Ovary (tissue), 9 donors: ENCODE data around the gene ELAVL3. TPM values are rescaled to one million over a fixed set of nuclear protein-coding genes. Genes with fewer than 3 reads are reported as not detected.
A peak's percentile ranks its signal among the peaks of the same experiment; 100 is the strongest.
"Not testable (repeated sequence)": the region's sequence is repeated elsewhere in the genome, so short reads cannot be mapped to it uniquely, and the experiment has no call there.

Source experiments
- DNase-seq, 5 donors: peaks; one replicate each; pipeline ENCODE4 v3.0.0-alpha.2; 2019 to 2020
- H3K27ac ChIP-seq, 2 donors: fragments of 200-600 bp; one replicate each; pipeline versions ENCODE4 v1.5.1 to v1.8.0; 2019 to 2022
- H3K27me3 ChIP-seq: fragments of 200-600 bp; one replicate; pipeline ENCODE4 v1.8.0; 2022
- H3K36me3 ChIP-seq: fragments of 200-600 bp; sonication (generic); one replicate; pipeline ENCODE4 v1.5.1; 2019
- H3K4me1 ChIP-seq: one replicate; pipeline ENCODE4 v1.8.1; 2013; ENCODE audit warnings: mild to moderate bottlenecking, moderate library complexity; ENCODE audit not compliant: insufficient read depth
- H3K4me3 ChIP-seq: fragments of 200-600 bp; sonication (generic); one replicate; pipeline ENCODE4 v1.5.1; 2017
- H3K9me3 ChIP-seq, 2 donors: fragments of 200-600 bp in 1 of 2; sonication (generic) in 1 of 2; one replicate each; pipeline versions ENCODE4 v1.5.1 to v1.8.1; 2013 to 2019; ENCODE audit warnings: mild to moderate bottlenecking in 1 of 2, moderate library complexity in 1 of 2
- CTCF ChIP-seq, 3 donors: fragments of 450-650 bp in 2 of 3; fragments of 200-600 bp in 1 of 3; IDR thresholded peaks; one replicate each; pipeline versions ENCODE4 v1.5.1 to v1.8.0; 2016 to 2022; ENCODE audit warnings: antibody characterized with exemption in 3 of 3, mild to moderate bottlenecking in 1 of 3
- EP300 ChIP-seq: sonication (generic); formaldehyde crosslinking; IDR thresholded peaks from one replicate; pipeline ENCODE4 v1.6.1; 2017; ENCODE audit warnings: antibody characterized with exemption
- POLR2A ChIP-seq: fragments of 450-650 bp; IDR thresholded peaks from one replicate; pipeline ENCODE4 v1.6.1; 2017; ENCODE audit warnings: antibody characterized with exemption, mild to moderate bottlenecking, moderate library complexity
- WGBS, 3 donors: extraction: QIAGEN DNeasy Blood & Tissue Kit in 1 of 3; methylation state at CpG; one replicate each; pipeline versions ENCODE4 v1.1.5 to v1.1.7; 2013 to 2017; 5-methylcytosine and 5-hydroxymethylcytosine counted together
- intact Hi-C, 4 donors: fragments of 100-400 bp; cut with DNase I; formaldehyde crosslinking; loops; one replicate each; pipeline versions ENCODE4 v1.11.0 to v1.15.1; 2022 to 2023
- polyA plus RNA-seq, 2 donors: library from polyadenylated mRNA; stranded (reverse); fragments of 200-250 nt in 1 of 2; fragments of 350-450 nt in 1 of 2; fragmentation: Illumina TruSeq in 1 of 2; extraction: RNeasy Lipid Tissue Mini Kit (QIAGEN cat#74804) in 1 of 2; gene quantifications; one replicate each; pipeline ENCODE4 v1.2.3, GENCODE V29; 2013 to 2014
- total RNA-seq, 7 donors: library from RNA; depleted of rRNA in 2 of 7; stranded (reverse); fragments of >200 nt in 2 of 7; fragmentation: NEBNext Ultra II Directional in 3 of 7; extraction: Animal tissue kit (Norgen Biotek cat#: 25700) in 3 of 7; gene quantifications; one replicate each; pipeline versions ENCODE4 v1.1.0 to v1.2.4, GENCODE V29; 2016 to 2023
- donor health status: DM: no; HTN: no; CAD: no; lungs with moderate emphysema.
- donor health status: DM: no; HTN: no; CAD: no.
- donor health status: Bipolar disorder and iron deficiency.
- donor health status: DM: yes; HTN: yes; CAD: no.
- donor health status: DM: no; HTN: no; CAD: no.
- donor health status: DM: yes; HTN: yes; CAD: no.

Gene ELAVL3
- total and polyA plus RNA-seq, 9 donors, result not detected

GRCh38 chr19:11479898-11480714 is 740 bp downstream of the ELAVL3 start:
- Histone ChIP-seq H3K4me3 (no peak overlapping the region), H3K27me3 (peaks cover 11% of the 10 kb centered on the region), H3K9me3 (no peaks in the 10 kb centered on the region), H3K27ac (no peak overlapping the region), H3K36me3 (no peaks in the 10 kb centered on the region), H3K4me1 (peaks cover 11% of the 10 kb centered on the region)
- WGBS, 3 donors, result 0 to 3% (median 2%) methylated on average over 38 to 83 of the region's 86 CpGs
- TF ChIP-seq POLR2A, result no peak
- TF ChIP-seq EP300, result no peak
- TF ChIP-seq CTCF (IDR thresholded peaks at IDR 0.05), result no peak
- DNase-seq, result no peak
- intact Hi-C loops, result loop anchor here in 2 of 4 donors (10.0 kb wide), 2 partner anchors 95 to 185 kb away; partner anchors contain the start of genes EPOR (in 1 of the 2) and TSPAN16 (in 1 of the 2)

DNA sequence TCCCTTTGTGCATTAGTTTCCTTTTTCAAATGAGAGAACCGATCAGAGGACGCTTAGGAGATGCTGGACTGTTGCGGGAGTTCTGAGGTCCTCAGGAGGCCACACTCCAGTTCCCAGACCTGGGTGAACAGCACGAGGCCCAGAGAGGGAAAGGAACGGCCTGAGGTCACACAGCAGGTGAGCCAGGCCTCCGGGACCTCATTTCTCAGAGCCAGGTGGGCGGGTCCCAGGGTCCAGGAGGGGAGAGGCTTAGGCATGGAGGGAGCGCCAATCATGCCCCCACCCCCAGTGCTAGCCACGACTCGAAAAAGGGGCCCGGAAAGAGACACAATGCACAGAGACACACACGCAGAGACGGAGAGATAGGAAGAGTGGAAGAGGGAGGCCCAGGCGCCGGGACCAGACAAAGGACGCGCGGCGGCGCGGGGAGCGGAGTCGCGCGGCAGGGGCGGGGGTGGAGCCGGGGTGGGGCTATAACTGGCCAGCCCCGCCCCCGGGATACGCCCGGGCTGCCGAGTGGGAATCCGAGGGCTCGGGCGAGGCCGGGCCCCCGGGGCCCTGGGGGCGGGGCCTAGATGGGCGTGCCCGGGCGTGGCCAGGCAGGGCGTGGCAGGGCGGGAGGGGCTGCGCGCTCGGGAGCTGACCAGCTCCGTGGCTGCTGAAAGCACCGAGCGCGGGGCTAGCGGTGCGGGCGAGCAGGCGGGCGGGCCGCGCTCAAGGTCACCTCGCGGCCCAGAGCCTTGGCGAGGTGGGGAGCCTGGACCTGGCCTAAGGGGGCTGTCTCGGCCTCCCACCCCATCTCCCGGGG is 1.6 kb downstream of the ELAVL3 start:
- peaks cover 11% of the 10 kb centered on the region for H3K27me3 ChIP-seq
- WGBS, 3 donors, result 10 to 23% (median 14%) methylated on average over 39 to 62 of the region's 62 CpGs

GRCh38 chr19:11478167-11479089 is 2.4 kb downstream of the ELAVL3 start:
- 57 to 67% (median 59%) methylated on average over 19 of the region's 19 CpGs for WGBS, 3 donors
- TF ChIP-seq EP300, result no peak
- no peak for TF ChIP-seq CTCF (IDR thresholded peaks at IDR 0.05)
- no peak for TF ChIP-seq POLR2A
- intact Hi-C loops, result no loop called here

More for the DNA sequence above, 1.6 kb downstream of the ELAVL3 start:
- peaks cover 11% of the 10 kb centered on the region for H3K4me1 ChIP-seq
- intact Hi-C loops, result no loop called here
- DNase-seq, result peak in 1 of 5 donors; percentile 55
- no peak overlapping the region for H3K4me3 ChIP-seq
- no peak for TF ChIP-seq CTCF (IDR thresholded peaks at IDR 0.05)
- TF ChIP-seq EP300, result no peak
- no peak for TF ChIP-seq POLR2A
- no peaks in the 10 kb centered on the region for H3K36me3 ChIP-seq
- no peaks in the 10 kb centered on the region for H3K9me3 ChIP-seq
- H3K27ac ChIP-seq, result no peak overlapping the region

DNA sequence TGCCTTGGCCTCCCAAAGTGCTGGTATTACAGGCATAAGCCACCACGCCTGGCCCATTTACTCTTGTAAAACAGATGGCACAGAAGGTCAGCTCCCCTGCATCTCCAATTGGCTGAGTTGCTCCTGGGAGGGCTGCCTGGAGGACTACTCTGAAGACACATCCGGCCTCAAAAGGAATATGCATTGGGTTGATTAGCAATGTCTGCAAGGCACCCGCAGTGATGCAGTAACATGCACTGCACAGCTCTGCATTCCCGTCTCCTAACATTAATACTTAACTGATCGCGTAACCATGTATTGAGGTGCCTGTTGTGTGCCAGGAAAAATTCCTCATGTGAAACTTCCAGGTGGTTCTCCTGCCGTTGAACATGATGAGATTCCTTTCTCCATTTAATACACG is 5.0 kb downstream of the ELAVL3 start:
- TF ChIP-seq POLR2A (no peak), EP300 (no peak), CTCF (IDR thresholded peaks at IDR 0.05) (no peak)
- H3K4me3 ChIP-seq, result no peak overlapping the region
- WGBS, 3 donors, result 65 to 79% (median 72%) methylated on average over 8 of the region's 8 CpGs

More at GRCh38 chr19:11478167-11479089, 2.4 kb downstream of the ELAVL3 start:
- Histone ChIP-seq H3K27ac (no peak overlapping the region), H3K4me1 (peaks cover 11% of the 10 kb centered on the region), H3K4me3 (no peak overlapping the region), H3K9me3 (no peaks in the 10 kb centered on the region), H3K27me3 (peaks cover 9% of the 10 kb centered on the region), H3K36me3 (no peaks in the 10 kb centered on the region)
- DNase-seq, result no peak

DNA sequence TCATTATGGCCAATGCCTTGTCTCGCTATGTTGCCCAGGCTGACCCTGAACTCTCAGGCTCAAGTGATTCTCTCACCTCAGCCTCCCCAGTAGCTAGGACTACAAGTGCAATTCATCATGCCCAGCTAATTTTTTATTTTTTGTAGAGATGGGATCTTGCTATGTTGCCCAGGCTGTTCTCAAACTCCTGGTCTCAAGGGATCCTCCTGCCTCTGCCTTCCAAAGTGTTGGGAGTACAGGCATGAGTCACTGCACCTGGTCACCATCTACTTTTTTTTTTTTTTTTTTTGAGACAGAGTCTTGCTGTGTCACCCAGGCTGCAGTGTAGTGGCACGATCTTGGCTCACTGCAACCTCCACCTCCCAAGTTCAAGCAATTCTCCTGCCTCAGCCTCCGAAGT is 5.5 kb downstream of the ELAVL3 start:
- DNase-seq, H3K27ac ChIP-seq, H3K9me3 ChIP-seq, H3K36me3 ChIP-seq, intact Hi-C loops, H3K4me1 ChIP-seq, H3K4me3 ChIP-seq, H3K27me3 ChIP-seq: not testable (repeated sequence)
- 92 to 97% (median 93%) methylated on average over 3 of the region's 3 CpGs for WGBS, 3 donors

More for the DNA sequence above, 5.0 kb downstream of the ELAVL3 start:
- Histone ChIP-seq H3K27ac (no peak overlapping the region), H3K36me3 (no peaks in the 10 kb centered on the region), H3K27me3 (peaks cover 7% of the 10 kb centered on the region), H3K9me3 (no peaks in the 10 kb centered on the region), H3K4me1 (peaks cover 5% of the 10 kb centered on the region)
- intact Hi-C loops, result no loop called here
- DNase-seq, result no peak
